ENCODE results near the gene SKI. TPM values are rescaled to one million over a fixed set of nuclear protein-coding genes. Genes with fewer than 3 reads are reported as not detected.

Gene SKI
- total RNA-seq, 2 experiments from 2014 or later = 4.7 to 11.7 TPM

- intact Hi-C loops (cut with micrococcal nuclease; ENCODE audit: unreplicated experiment) = no loop called here
- no TSS peak for BruUV-seq (replicated peaks)
- peaks cover 15% of the 10 kb centered on the region for H3K4me1 ChIP-seq (ENCODE audit: insufficient read depth, low read length, poor library complexity, severe bottlenecking)
These were observed 22.7 kb downstream of the SKI start for GRCh38 chr1:2250721-2251281.

GRCh38 chr1:2251363-2251762 is 23.2 kb downstream of the SKI start:
- no peaks in the 10 kb centered on the region for H3K79me2 ChIP-seq (ENCODE audit: insufficient read depth, low read depth, low read length)
- H3K27ac ChIP-seq (ENCODE audit: low read depth, low read length, poor library complexity, severe bottlenecking) = no peak overlapping the region
- no TSS peak for BruUV-seq (replicated peaks)
- no peaks in the 10 kb centered on the region for H3K9me2 ChIP-seq (ENCODE audit: insufficient read depth, low read length)
- DNase-seq (ENCODE audit: low spot score) = no peak
- ChIA-PET POLR2A (no interaction called here), CTCF (ENCODE audit: unreplicated experiment) (no interaction called here)
- intact Hi-C loops (cut with micrococcal nuclease; ENCODE audit: unreplicated experiment) = no loop called here
- H2AFZ ChIP-seq (ENCODE audit: low read length) = no peak overlapping the region
- peaks cover 7% of the 10 kb centered on the region for H3K36me3 ChIP-seq (ENCODE audit: insufficient read depth, low read length)
- H3K4me1 ChIP-seq (ENCODE audit: insufficient read depth, low read length, poor library complexity, severe bottlenecking) = peaks cover 21% of the 10 kb centered on the region
- no peak overlapping the region for H3K4me2 ChIP-seq (ENCODE audit: low read length)
- TF ChIP-seq CTCF (conservative IDR thresholded peaks at IDR 0.05; ENCODE audit: low read length) = no peak
- TF ChIP-seq EZH2phosphoT487 (IDR thresholded peaks at IDR 0.05; ENCODE audit: borderline replicate concordance, low read depth, low read length) = no peak
- H3K9me3 ChIP-seq (ENCODE audit: low read length) = peaks cover 22% of the 10 kb centered on the region
- H4K20me1 ChIP-seq (ENCODE audit: insufficient read depth, low read length) = no peaks in the 10 kb centered on the region
- no peak overlapping the region for H3K4me3 ChIP-seq (ENCODE audit: low read depth, low read length, poor library complexity, severe bottlenecking)

More at GRCh38 chr1:2250721-2251281, 22.7 kb downstream of the SKI start:
- no peaks in the 10 kb centered on the region for H4K20me1 ChIP-seq (ENCODE audit: insufficient read depth, low read length)
- no peak for DNase-seq (ENCODE audit: low spot score)
- no peaks in the 10 kb centered on the region for H3K79me2 ChIP-seq (ENCODE audit: insufficient read depth, low read depth, low read length)
- H3K36me3 ChIP-seq (ENCODE audit: insufficient read depth, low read length) = peaks cover 7% of the 10 kb centered on the region
- ChIA-PET CTCF (ENCODE audit: unreplicated experiment) (no interaction called here), POLR2A (no interaction called here)
- H2AFZ ChIP-seq (ENCODE audit: low read length) = no peak overlapping the region
- no peak overlapping the region for H3K27ac ChIP-seq (ENCODE audit: low read depth, low read length, poor library complexity, severe bottlenecking)
- H3K4me2 ChIP-seq (ENCODE audit: low read length) = no peak overlapping the region
- peaks cover 17% of the 10 kb centered on the region for H3K9me3 ChIP-seq (ENCODE audit: low read length)
- H3K9me2 ChIP-seq (ENCODE audit: insufficient read depth, low read length) = no peaks in the 10 kb centered on the region
- no peak overlapping the region for H3K4me3 ChIP-seq (ENCODE audit: low read depth, low read length, poor library complexity, severe bottlenecking)
- no peak for TF ChIP-seq CTCF (conservative IDR thresholded peaks at IDR 0.05; ENCODE audit: low read length)
- no peak for TF ChIP-seq EZH2phosphoT487 (IDR thresholded peaks at IDR 0.05; ENCODE audit: borderline replicate concordance, low read depth, low read length)

GRCh38 chr1:2251786-2252185 is 23.7 kb downstream of the SKI start:
- Histone ChIP-seq H3K4me2 (ENCODE audit: low read length) (no peak overlapping the region), H4K20me1 (ENCODE audit: insufficient read depth, low read length) (no peaks in the 10 kb centered on the region), H3K4me1 (ENCODE audit: insufficient read depth, low read length, poor library complexity, severe bottlenecking) (peaks cover 23% of the 10 kb centered on the region), H3K36me3 (ENCODE audit: insufficient read depth, low read length) (peaks cover 7% of the 10 kb centered on the region), H3K9me3 (ENCODE audit: low read length) (peaks cover 23% of the 10 kb centered on the region), H3K27ac (ENCODE audit: low read depth, low read length, poor library complexity, severe bottlenecking) (no peak overlapping the region), H3K79me2 (ENCODE audit: insufficient read depth, low read depth, low read length) (no peaks in the 10 kb centered on the region), H2AFZ (ENCODE audit: low read length) (no peak overlapping the region), H3K4me3 (ENCODE audit: low read depth, low read length, poor library complexity, severe bottlenecking) (no peak overlapping the region), H3K9me2 (ENCODE audit: insufficient read depth, low read length) (no peaks in the 10 kb centered on the region)
- BruUV-seq (replicated peaks) = no TSS peak
- TF ChIP-seq EZH2phosphoT487 (IDR thresholded peaks at IDR 0.05; ENCODE audit: borderline replicate concordance, low read depth, low read length) (no peak), CTCF (conservative IDR thresholded peaks at IDR 0.05; ENCODE audit: low read length) (no peak)
- ChIA-PET CTCF (ENCODE audit: unreplicated experiment) (no interaction called here), POLR2A (no interaction called here)
- intact Hi-C loops (cut with micrococcal nuclease; ENCODE audit: unreplicated experiment) = no loop called here
- no peak for DNase-seq (ENCODE audit: low spot score)

All from OCI-LY7 (cell line).